A549 (cell line): Measurements from ENCODE around the gene PAX8. TPM values are rescaled to one million over a fixed set of nuclear protein-coding genes. Genes with fewer than 3 reads are reported as not detected.

Source experiments
- ATAC-seq, 2 experiments: fragments of 200-7000 bp in 1 of 2; fragments of >200 bp in 1 of 2; cut with Nextera tagmentation in 1 of 2; cut with Tn5 transposase in 1 of 2; 3 replicates each; pipeline versions ENCODE4 v1.8.0 to v1.9.1; 2018 to 2020; ENCODE audit warnings: mild to moderate bottlenecking in 1 of 2, moderate library complexity in 1 of 2
- CTCF ChIA-PET: fragments of 300-600 bp; sonication (Branson Sonifier 250); formaldehyde crosslinking; extraction: SDS; loops from one replicate; lab custom pipeline; 2021; ENCODE audit warnings: antibody characterized with exemption, inconsistent platforms; lab: Yijun Ruan, JAX
- POLR2A ChIA-PET: fragments of 350-600 bp; formaldehyde crosslinking; extraction: SDS; loops from one replicate; lab custom pipeline; 2021; ENCODE audit warnings: antibody characterized with exemption, inconsistent platforms; lab: Yijun Ruan, JAX
- DNase-seq, 2 experiments: peaks; one replicate each; pipeline versions ENCODE4 v3.0.0 to v3.0.0-alpha.2; 2011 to 2016; ENCODE audit warnings: low read depth in 1 of 2, low spot score in 1 of 2
- FAIRE-seq: peaks from 2 replicates; lab custom pipeline; 2011; peaks lifted over from hg19 to GRCh38; lab: Jason Lieb, UNC
- H3K27ac ChIP-seq, 2 experiments: fragments of >200 bp; sonication (Bioruptor Twin); formaldehyde crosslinking; 3 replicates each; pipeline ENCODE4 v1.5.1; 2016 to 2017
- H3K4me1 ChIP-seq: fragments of >200 bp; sonication (Bioruptor Twin); formaldehyde crosslinking; 3 replicates; pipeline ENCODE4 v1.6.1; 2016
- H3K4me2 ChIP-seq: fragments of >200 bp; sonication (Bioruptor Twin); formaldehyde crosslinking; 3 replicates; pipeline ENCODE4 v1.6.1; 2016
- H3K4me3 ChIP-seq: fragments of >200 bp; sonication (Bioruptor Twin); formaldehyde crosslinking; 3 replicates; pipeline ENCODE4 v1.5.1; 2016
- H3K9me3 ChIP-seq: fragments of >200 bp; sonication (Bioruptor Twin); formaldehyde crosslinking; 3 replicates; pipeline ENCODE4 v1.6.1; 2016
- CBX8 ChIP-seq: fragments of 200-600 bp; sonication (generic); IDR thresholded peaks from 2 replicates; pipeline ENCODE4 v1.6.1; 2016
- CEBPB ChIP-seq, 2 experiments: fragments of >200 bp in 1 of 2; sonication (Bioruptor Twin) in 1 of 2; formaldehyde crosslinking in 1 of 2; IDR thresholded peaks; 2 replicates each; pipeline ENCODE4 v1.6.1; 2012 to 2016
- FOSL2 ChIP-seq, 2 experiments: fragments of 450-650 bp in 1 of 2; fragments of >200 bp in 1 of 2; sonication (Bioruptor Twin) in 1 of 2; formaldehyde crosslinking; IDR thresholded peaks; 2 replicates each; pipeline versions ENCODE4 v1.5.0 to v1.6.1; 2016 to 2020; ENCODE audit warnings: mild to moderate bottlenecking in 1 of 2, moderate library complexity in 1 of 2
- HEYL ChIP-seq: fragments of 250-450 bp; sonication (Bioruptor Pico); IDR thresholded peaks from 2 replicates; pipeline ENCODE4 v1.8.0; 2021; ENCODE audit warnings: mild to moderate bottlenecking, moderate library complexity
- HOXB5 ChIP-seq: fragments of 250-450 bp; sonication (Bioruptor Pico); IDR thresholded peaks from 2 replicates; pipeline ENCODE4 v1.5.0; 2020; ENCODE audit warnings: mild to moderate bottlenecking, moderate library complexity
- JUNB ChIP-seq: fragments of >200 bp; sonication (Bioruptor Twin); formaldehyde crosslinking; IDR thresholded peaks from 2 replicates; pipeline ENCODE4 v1.6.1; 2016
- KDM1A ChIP-seq: fragments of 200-600 bp; sonication (generic); IDR thresholded peaks from 2 replicates; pipeline ENCODE4 v1.6.1; 2016; ENCODE audit warnings: low read depth, mild to moderate bottlenecking
- RAD21 ChIP-seq, 2 experiments: fragments of >200 bp in 1 of 2; sonication (Bioruptor Twin) in 1 of 2; formaldehyde crosslinking in 1 of 2; IDR thresholded peaks in 1 of 2; conservative IDR thresholded peaks in 1 of 2; 2 replicates in 1 of 2; 3 replicates in 1 of 2; pipeline ENCODE4 v1.6.1; 2012 to 2018; ENCODE audit warnings: inconsistent platforms in 1 of 2
- RARB ChIP-seq: fragments of 250-450 bp; sonication (Bioruptor Pico); IDR thresholded peaks from 2 replicates; pipeline ENCODE4 v1.8.0; 2021; ENCODE audit warnings: mild to moderate bottlenecking, moderate library complexity
- RCOR1 ChIP-seq: fragments of 150-350 bp; IDR thresholded peaks from 2 replicates; pipeline ENCODE4 v1.6.1; 2014; ENCODE audit warnings: antibody characterized with exemption, low read length, low read depth
- TFCP2L1 ChIP-seq: fragments of 250-450 bp; sonication (Bioruptor Pico); IDR thresholded peaks from 2 replicates; pipeline ENCODE4 v1.5.0; 2021; ENCODE audit warnings: mild to moderate bottlenecking
- TP53 ChIP-seq: fragments of 250-450 bp; sonication (Bioruptor Pico); IDR thresholded peaks from 2 replicates; pipeline ENCODE4 v1.5.0; 2021; ENCODE audit warnings: mild to moderate bottlenecking, moderate library complexity
- ZFP36 ChIP-seq: fragments of 450-650 bp; IDR thresholded peaks from 2 replicates; pipeline ENCODE4 v1.6.1; 2014; ENCODE audit warnings: borderline replicate concordance; ENCODE audit not compliant: partially characterized antibody
- WGBS: methylation state at CpG from one replicate; pipeline ENCODE4 v1.1.6; 2017; ENCODE audit errors: missing lambda C conversion rate; 5-methylcytosine and 5-hydroxymethylcytosine counted together
- polyA plus RNA-seq, 4 experiments: library from polyadenylated mRNA; depleted of rRNA in 3 of 4; stranded (reverse); fragments of >200 nt; fragmentation: RNase III in 1 of 4; extraction: RNeasy Plus Mini Kit Qiagen cat#74134 plus additional on column Dnase treatment in 1 of 4; gene quantifications; 2 replicates in 3 of 4; 3 replicates in 1 of 4; pipeline ENCODE4 v1.2.3, GENCODE V29; 2011 to 2017
- TF ChIP-seq, protein P1 (sequence below): fragments of 200-600 bp; sonication (generic); IDR thresholded peaks from 2 replicates; pipeline ENCODE4 v1.6.1; 2016; ENCODE audit warnings: antibody characterized with exemption, mild to moderate bottlenecking, moderate library complexity
- TF ChIP-seq, protein P2 (sequence below): IDR thresholded peaks from 2 replicates; pipeline ENCODE4 v1.6.1; 2012; ENCODE audit warnings: low read depth, borderline replicate concordance
- TF ChIP-seq, protein P3 (sequence below): fragments of 150-350 bp; IDR thresholded peaks from 2 replicates; pipeline ENCODE4 v1.6.1; 2014; ENCODE audit warnings: low read depth, mild to moderate bottlenecking, low read length
- TF ChIP-seq, protein P4 (sequence below): IDR thresholded peaks from 2 replicates; pipeline ENCODE4 v1.6.1; 2012
- TF ChIP-seq, protein P5 (sequence below): fragments of >200 bp; sonication (Bioruptor Twin); formaldehyde crosslinking; IDR thresholded peaks from 3 replicates; pipeline ENCODE4 v1.5.1; 2016

The PAX8 gene
- polyA plus RNA-seq, 2 of the 4 experiments (the other 2 are of a cell fraction), result 0.71 to 0.81 TPM

DNA sequence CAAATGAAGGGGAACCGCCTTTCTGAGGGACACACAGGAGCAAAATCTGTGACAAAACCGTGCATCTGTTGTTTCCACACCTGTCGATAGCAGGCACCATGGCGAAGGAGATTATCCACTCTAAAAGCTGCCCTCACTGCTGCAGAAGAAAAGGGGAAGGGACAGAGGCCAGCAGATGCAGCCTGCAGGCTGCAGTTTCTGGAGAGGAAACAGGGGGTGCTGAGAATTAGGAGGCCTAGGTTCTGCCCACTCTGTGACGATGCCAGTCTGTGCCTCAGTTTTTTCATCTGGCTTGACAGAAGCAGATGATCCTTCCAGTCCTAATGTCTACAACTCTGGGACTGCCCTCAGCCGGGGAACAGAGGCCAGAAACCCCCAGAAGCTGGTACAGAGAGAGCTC lies 17.7 kb downstream of the PAX8 start:
- no peak overlapping the region for H3K4me2 ChIP-seq
- no peak overlapping the region for H3K4me3 ChIP-seq
- ATAC-seq, result no peak; a peak in 1 of 6 replicates
- peak overlapping the region in 1 of 2 experiments; percentile 34; a peak in 4 of 6 replicates for H3K27ac ChIP-seq
- no peak for DNase-seq
- no peaks in the 10 kb centered on the region for H3K9me3 ChIP-seq
- no peak for FAIRE-seq
- TF ChIP-seq TFCP2L1 (no peak), TP53 (no peak)
- TF ChIP-seq, protein P1, sequence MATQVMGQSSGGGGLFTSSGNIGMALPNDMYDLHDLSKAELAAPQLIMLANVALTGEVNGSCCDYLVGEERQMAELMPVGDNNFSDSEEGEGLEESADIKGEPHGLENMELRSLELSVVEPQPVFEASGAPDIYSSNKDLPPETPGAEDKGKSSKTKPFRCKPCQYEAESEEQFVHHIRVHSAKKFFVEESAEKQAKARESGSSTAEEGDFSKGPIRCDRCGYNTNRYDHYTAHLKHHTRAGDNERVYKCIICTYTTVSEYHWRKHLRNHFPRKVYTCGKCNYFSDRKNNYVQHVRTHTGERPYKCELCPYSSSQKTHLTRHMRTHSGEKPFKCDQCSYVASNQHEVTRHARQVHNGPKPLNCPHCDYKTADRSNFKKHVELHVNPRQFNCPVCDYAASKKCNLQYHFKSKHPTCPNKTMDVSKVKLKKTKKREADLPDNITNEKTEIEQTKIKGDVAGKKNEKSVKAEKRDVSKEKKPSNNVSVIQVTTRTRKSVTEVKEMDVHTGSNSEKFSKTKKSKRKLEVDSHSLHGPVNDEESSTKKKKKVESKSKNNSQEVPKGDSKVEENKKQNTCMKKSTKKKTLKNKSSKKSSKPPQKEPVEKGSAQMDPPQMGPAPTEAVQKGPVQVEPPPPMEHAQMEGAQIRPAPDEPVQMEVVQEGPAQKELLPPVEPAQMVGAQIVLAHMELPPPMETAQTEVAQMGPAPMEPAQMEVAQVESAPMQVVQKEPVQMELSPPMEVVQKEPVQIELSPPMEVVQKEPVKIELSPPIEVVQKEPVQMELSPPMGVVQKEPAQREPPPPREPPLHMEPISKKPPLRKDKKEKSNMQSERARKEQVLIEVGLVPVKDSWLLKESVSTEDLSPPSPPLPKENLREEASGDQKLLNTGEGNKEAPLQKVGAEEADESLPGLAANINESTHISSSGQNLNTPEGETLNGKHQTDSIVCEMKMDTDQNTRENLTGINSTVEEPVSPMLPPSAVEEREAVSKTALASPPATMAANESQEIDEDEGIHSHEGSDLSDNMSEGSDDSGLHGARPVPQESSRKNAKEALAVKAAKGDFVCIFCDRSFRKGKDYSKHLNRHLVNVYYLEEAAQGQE, result no peak
- ChIA-PET CTCF (interaction anchor here (0.5 to 2.9 kb wide), 11 partner anchors 10 to 129 kb away, joined by 3 to 12 read pairs (median 3); no protein-coding TSS in a partner anchor), POLR2A (no interaction called here)
- WGBS, result 88% methylated on average over 6 of the region's 6 CpGs
- peaks cover 11% of the 10 kb centered on the region; the same call in 2 of the 3 replicates for H3K4me1 ChIP-seq

DNA sequence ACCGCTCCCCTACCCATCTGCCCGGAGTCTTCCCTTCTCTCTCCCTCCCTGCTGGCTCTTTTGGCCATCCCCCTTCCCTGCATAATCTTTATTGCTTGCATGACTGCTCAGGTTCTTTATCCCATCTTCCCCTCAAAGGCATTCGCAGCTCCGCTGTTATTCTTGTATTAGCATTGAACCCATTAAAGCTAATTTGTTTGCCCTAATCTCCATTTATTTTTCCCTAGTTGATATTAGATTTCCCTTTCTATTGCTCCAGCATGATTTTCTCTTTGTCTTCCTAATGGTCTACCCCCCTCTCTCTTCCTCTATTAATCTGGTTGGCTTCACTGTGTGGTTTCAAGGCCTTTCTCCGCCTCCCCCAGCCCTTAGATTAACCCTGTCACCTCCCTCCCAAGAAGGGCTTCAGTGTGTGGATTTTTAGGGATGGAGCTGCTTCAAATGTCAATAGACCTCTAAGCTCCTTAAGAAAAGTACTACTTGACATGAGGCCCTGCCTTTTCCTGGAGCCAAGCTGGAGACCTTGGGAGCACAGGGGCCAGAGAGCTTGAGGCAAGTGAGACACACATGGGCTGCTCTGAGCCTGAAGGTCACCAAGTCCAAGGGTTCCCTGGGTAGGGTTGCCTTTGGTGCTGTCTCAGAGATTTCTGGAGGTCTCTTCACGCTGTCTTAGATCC lies 20.1 kb downstream of the PAX8 start:
- TF ChIP-seq CEBPB (IDR thresholded peaks at IDR 0.05) (no peak), RCOR1 (no peak), HOXB5 (CRISPR knock-in tag) (no peak), CBX8 (no peak), KDM1A (no peak), HEYL (no peak), FOSL2 (IDR thresholded peaks at IDR 0.05) (no peak), FOSL2 (CRISPR knock-in tag; IDR thresholded peaks at IDR 0.05) (no peak), ZFP36 (no peak), RARB (CRISPR knock-in tag) (no peak), JUNB (no peak), RAD21 (conservative IDR thresholded peaks at IDR 0.05 in 1 of 2, IDR thresholded peaks at IDR 0.05 in 1 of 2) (no peak)
- TF ChIP-seq, protein P2, sequence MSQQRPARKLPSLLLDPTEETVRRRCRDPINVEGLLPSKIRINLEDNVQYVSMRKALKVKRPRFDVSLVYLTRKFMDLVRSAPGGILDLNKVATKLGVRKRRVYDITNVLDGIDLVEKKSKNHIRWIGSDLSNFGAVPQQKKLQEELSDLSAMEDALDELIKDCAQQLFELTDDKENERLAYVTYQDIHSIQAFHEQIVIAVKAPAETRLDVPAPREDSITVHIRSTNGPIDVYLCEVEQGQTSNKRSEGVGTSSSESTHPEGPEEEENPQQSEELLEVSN, result no peak
- TF ChIP-seq, protein P3, sequence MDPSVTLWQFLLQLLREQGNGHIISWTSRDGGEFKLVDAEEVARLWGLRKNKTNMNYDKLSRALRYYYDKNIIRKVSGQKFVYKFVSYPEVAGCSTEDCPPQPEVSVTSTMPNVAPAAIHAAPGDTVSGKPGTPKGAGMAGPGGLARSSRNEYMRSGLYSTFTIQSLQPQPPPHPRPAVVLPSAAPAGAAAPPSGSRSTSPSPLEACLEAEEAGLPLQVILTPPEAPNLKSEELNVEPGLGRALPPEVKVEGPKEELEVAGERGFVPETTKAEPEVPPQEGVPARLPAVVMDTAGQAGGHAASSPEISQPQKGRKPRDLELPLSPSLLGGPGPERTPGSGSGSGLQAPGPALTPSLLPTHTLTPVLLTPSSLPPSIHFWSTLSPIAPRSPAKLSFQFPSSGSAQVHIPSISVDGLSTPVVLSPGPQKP, result no peak
- TF ChIP-seq, protein P4, sequence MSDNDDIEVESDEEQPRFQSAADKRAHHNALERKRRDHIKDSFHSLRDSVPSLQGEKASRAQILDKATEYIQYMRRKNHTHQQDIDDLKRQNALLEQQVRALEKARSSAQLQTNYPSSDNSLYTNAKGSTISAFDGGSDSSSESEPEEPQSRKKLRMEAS, result no peak
- TF ChIP-seq, protein P1, result no peak
- TF ChIP-seq, protein P5, sequence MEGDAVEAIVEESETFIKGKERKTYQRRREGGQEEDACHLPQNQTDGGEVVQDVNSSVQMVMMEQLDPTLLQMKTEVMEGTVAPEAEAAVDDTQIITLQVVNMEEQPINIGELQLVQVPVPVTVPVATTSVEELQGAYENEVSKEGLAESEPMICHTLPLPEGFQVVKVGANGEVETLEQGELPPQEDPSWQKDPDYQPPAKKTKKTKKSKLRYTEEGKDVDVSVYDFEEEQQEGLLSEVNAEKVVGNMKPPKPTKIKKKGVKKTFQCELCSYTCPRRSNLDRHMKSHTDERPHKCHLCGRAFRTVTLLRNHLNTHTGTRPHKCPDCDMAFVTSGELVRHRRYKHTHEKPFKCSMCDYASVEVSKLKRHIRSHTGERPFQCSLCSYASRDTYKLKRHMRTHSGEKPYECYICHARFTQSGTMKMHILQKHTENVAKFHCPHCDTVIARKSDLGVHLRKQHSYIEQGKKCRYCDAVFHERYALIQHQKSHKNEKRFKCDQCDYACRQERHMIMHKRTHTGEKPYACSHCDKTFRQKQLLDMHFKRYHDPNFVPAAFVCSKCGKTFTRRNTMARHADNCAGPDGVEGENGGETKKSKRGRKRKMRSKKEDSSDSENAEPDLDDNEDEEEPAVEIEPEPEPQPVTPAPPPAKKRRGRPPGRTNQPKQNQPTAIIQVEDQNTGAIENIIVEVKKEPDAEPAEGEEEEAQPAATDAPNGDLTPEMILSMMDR, result no peak
- ATAC-seq (no peak), DNase-seq (no peak), FAIRE-seq (no peak)
- H3K4me2 ChIP-seq, result no peak overlapping the region
- H3K4me3 ChIP-seq, result no peak overlapping the region
- ChIA-PET CTCF (interaction anchor here (1.2 to 7.1 kb wide), 9 partner anchors 7 to 122 kb away, joined by 3 to 31 read pairs (median 5); no protein-coding TSS in a partner anchor), POLR2A (no interaction called here)
- 91% methylated on average over 6 of the region's 6 CpGs for WGBS
- peaks cover 11% of the 10 kb centered on the region; the same call in 2 of the 3 replicates for H3K4me1 ChIP-seq
- peak overlapping the region in 1 of 2 experiments; percentile 34; a peak in 1 of 6 replicates for H3K27ac ChIP-seq
- no peaks in the 10 kb centered on the region for H3K9me3 ChIP-seq
